Esophagus muscularis mucosa (tissue), 4 donors: ENCODE measurements around the gene LAG3. TPM values are rescaled to one million over a fixed set of nuclear protein-coding genes. Genes with fewer than 3 reads are reported as not detected.

Experiments used
- DNase-seq: peaks from one replicate; pipeline ENCODE4 v3.0.0-alpha.2; 2017; ENCODE audit errors: extremely low spot score
- H3K27ac ChIP-seq, 4 donors: fragments of 200-600 bp; sonication (generic); replicated peaks in 1 of 4; 1 replicate in 3 of 4; 2 replicates in 1 of 4; pipeline ENCODE4 v1.5.1; 2016 to 2019; ENCODE audit warnings: mild to moderate bottlenecking in 1 of 4
- H3K27me3 ChIP-seq, 4 donors: fragments of 200-600 bp; sonication (generic); one replicate each; pipeline versions ENCODE4 v1.5.1 to v1.6.0; 2016 to 2019
- H3K36me3 ChIP-seq, 4 donors: fragments of 200-600 bp; sonication (generic); one replicate each; pipeline ENCODE4 v1.5.1; 2016 to 2019
- H3K4me1 ChIP-seq, 4 donors: fragments of 200-600 bp; sonication (generic); one replicate each; pipeline ENCODE4 v1.5.1; 2016 to 2019
- H3K4me3 ChIP-seq, 4 donors: fragments of 200-600 bp; sonication (generic); 1 replicate in 2 of 4; 2 replicates in 2 of 4; pipeline ENCODE4 v1.5.1; 2016 to 2019; ENCODE audit warnings: mild to moderate bottlenecking in 4 of 4, moderate library complexity in 1 of 4
- H3K9me3 ChIP-seq, 4 donors: fragments of 200-600 bp; sonication (generic); 1 replicate in 3 of 4; 2 replicates in 1 of 4; pipeline ENCODE4 v1.5.1; 2016 to 2019
- CTCF ChIP-seq, 3 experiments: fragments of 200-600 bp in 2 of 3; fragments of 450-650 bp in 1 of 3; sonication (generic) in 2 of 3; IDR thresholded peaks; one replicate each; pipeline ENCODE4 v1.5.1; 2017 to 2019; ENCODE audit warnings: antibody characterized with exemption in 3 of 3, mild to moderate bottlenecking in 2 of 3, moderate library complexity in 1 of 3
- EP300 ChIP-seq: sonication (generic); formaldehyde crosslinking; IDR thresholded peaks from one replicate; pipeline ENCODE4 v1.6.1; 2017; ENCODE audit warnings: antibody characterized with exemption
- POLR2A ChIP-seq: fragments of 450-650 bp; IDR thresholded peaks from one replicate; pipeline ENCODE4 v1.6.1; 2017; ENCODE audit warnings: antibody characterized with exemption, moderate library complexity, mild to moderate bottlenecking, low read depth
- POLR2AphosphoS5 ChIP-seq, 2 donors: sonication (generic); formaldehyde crosslinking; IDR thresholded peaks; one replicate each; pipeline ENCODE4 v1.6.1; 2017; ENCODE audit warnings: antibody characterized with exemption in 2 of 2
- WGBS: methylation state at CpG from one replicate; pipeline ENCODE4 v1.1.5; 2018; 5-methylcytosine and 5-hydroxymethylcytosine counted together
- intact Hi-C: fragments of 100-400 bp; cut with DNase I; formaldehyde crosslinking; loops from one replicate; pipeline ENCODE4 v1.15.1; 2023
- total RNA-seq, 4 donors: library from RNA; depleted of rRNA; stranded (reverse); fragments of >200 nt; gene quantifications; one replicate each; pipeline versions ENCODE4 v1.1.0 to v1.2.1, GENCODE V29; 2016

Gene LAG3
- total RNA-seq, 4 donors from 2014 or later, result 1.7 to 4.0 (median 2.9) TPM

GRCh38 chr12:6809056-6809455 lies 36.7 kb downstream of the LAG3 start:
- H3K4me3 ChIP-seq, result no peak overlapping the region
- TF ChIP-seq EP300 (no peak), POLR2A (no peak), CTCF (IDR thresholded peaks at IDR 0.05) (no peak), POLR2AphosphoS5 (IDR thresholded peaks at IDR 0.05) (no peak)
- no peaks in the 10 kb centered on the region for H3K27me3 ChIP-seq
- no peak overlapping the region for H3K27ac ChIP-seq
- H3K36me3 ChIP-seq, result no peaks in the 10 kb centered on the region
- H3K9me3 ChIP-seq, result no peaks in the 10 kb centered on the region
- intact Hi-C loops, result no loop called here
- 79% methylated on average over 10 of the region's 10 CpGs for WGBS
- no peaks in the 10 kb centered on the region for H3K4me1 ChIP-seq
- DNase-seq, result no peak

- WGBS, result 76% methylated on average over 1 of the region's 1 CpG
- no peak for DNase-seq
- H3K36me3 ChIP-seq, result no peaks in the 10 kb centered on the region
- no peak overlapping the region for H3K4me3 ChIP-seq
- no peaks in the 10 kb centered on the region for H3K4me1 ChIP-seq
- H3K9me3 ChIP-seq, result no peaks in the 10 kb centered on the region
- TF ChIP-seq POLR2A (no peak), CTCF (IDR thresholded peaks at IDR 0.05) (no peak), POLR2AphosphoS5 (IDR thresholded peaks at IDR 0.05) (no peak), EP300 (no peak)
- no peak overlapping the region for H3K27ac ChIP-seq
- intact Hi-C loops, result no loop called here
- H3K27me3 ChIP-seq, result peaks cover 0 to 5% (median 0%) of the 10 kb centered on the region in 4 donors
Observed at GRCh38 chr12:6810758-6811157, 38.4 kb downstream of the LAG3 start.

GRCh38 chr12:6813363-6813762 lies 41.0 kb downstream of the LAG3 start:
- peaks cover 0 to 5% (median 0%) of the 10 kb centered on the region in 4 donors for H3K27me3 ChIP-seq
- H3K9me3 ChIP-seq, result no peaks in the 10 kb centered on the region
- no peak for DNase-seq
- no peaks in the 10 kb centered on the region for H3K4me1 ChIP-seq
- no peaks in the 10 kb centered on the region for H3K36me3 ChIP-seq
- no peak overlapping the region for H3K4me3 ChIP-seq
- no peak for TF ChIP-seq POLR2A
- no peak for TF ChIP-seq EP300
- TF ChIP-seq POLR2AphosphoS5 (IDR thresholded peaks at IDR 0.05), result no peak
- no peak for TF ChIP-seq CTCF (IDR thresholded peaks at IDR 0.05)
- intact Hi-C loops, result no loop called here
- WGBS, result 66% methylated on average over 4 of the region's 4 CpGs
- no peak overlapping the region for H3K27ac ChIP-seq

- intact Hi-C loops, result no loop called here
- no peak for DNase-seq
- Histone ChIP-seq H3K36me3 (no peaks in the 10 kb centered on the region), H3K27me3 (peaks cover 0 to 5% (median 0%) of the 10 kb centered on the region in 4 donors), H3K9me3 (no peaks in the 10 kb centered on the region), H3K4me1 (peaks cover 0 to 10% (median 9%) of the 10 kb centered on the region in 4 donors), H3K27ac (no peak overlapping the region), H3K4me3 (no peak overlapping the region)
- WGBS, result 75% methylated on average over 3 of the region's 3 CpGs
- TF ChIP-seq POLR2A (no peak), EP300 (no peak), CTCF (IDR thresholded peaks at IDR 0.05) (no peak), POLR2AphosphoS5 (IDR thresholded peaks at IDR 0.05) (no peak)
Observed at GRCh38 chr12:6816598-6816997, 44.3 kb downstream of the LAG3 start.

GRCh38 chr12:6817098-6817497 lies 44.8 kb downstream of the LAG3 start:
- H3K4me1 ChIP-seq, result peaks cover 4 to 15% (median 14%) of the 10 kb centered on the region in 4 donors
- H3K4me3 ChIP-seq, result no peak overlapping the region
- TF ChIP-seq POLR2A (no peak), CTCF (IDR thresholded peaks at IDR 0.05) (no peak), POLR2AphosphoS5 (IDR thresholded peaks at IDR 0.05) (no peak), EP300 (no peak)
- intact Hi-C loops, result no loop called here
- no peaks in the 10 kb centered on the region for H3K36me3 ChIP-seq
- H3K27me3 ChIP-seq, result peaks cover 0 to 9% (median 0%) of the 10 kb centered on the region in 4 donors
- no peaks in the 10 kb centered on the region for H3K9me3 ChIP-seq
- 96% methylated on average over 8 of the region's 8 CpGs for WGBS
- no peak for DNase-seq
- H3K27ac ChIP-seq, result no peak overlapping the region
